Activated T-cell treated with anti-CD3 and anti-CD28 coated beads, Interleukin-2, amount 50 U/mL, for 24 hours (primary cell): Measurements from ENCODE around the gene CALY.

Experiments
- DNase-seq: peaks from one replicate; pipeline ENCODE4 v3.0.0-alpha.2; 2020
- H3K27ac Mint-ChIP-seq: 2 replicates; pipeline ENCODE4 v1.8.0; 2020; ENCODE audit warnings: mild to moderate bottlenecking, mixed read lengths
- H3K27me3 Mint-ChIP-seq: 2 replicates; pipeline ENCODE4 v1.8.0; 2020; ENCODE audit warnings: mixed read lengths
- H3K36me3 Mint-ChIP-seq: 2 replicates; pipeline ENCODE4 v1.8.0; 2020; ENCODE audit warnings: low read depth, mixed read lengths
- H3K4me1 Mint-ChIP-seq: 2 replicates; pipeline ENCODE4 v1.8.0; 2020; ENCODE audit warnings: low read depth, mixed read lengths
- H3K4me3 Mint-ChIP-seq: 2 replicates; pipeline ENCODE4 v1.8.0; 2020; ENCODE audit warnings: mild to moderate bottlenecking, moderate library complexity, mixed read lengths
- H3K9me3 Mint-ChIP-seq: 2 replicates; pipeline ENCODE4 v1.8.0; 2020; ENCODE audit warnings: mixed read lengths

CALY gene

DNA sequence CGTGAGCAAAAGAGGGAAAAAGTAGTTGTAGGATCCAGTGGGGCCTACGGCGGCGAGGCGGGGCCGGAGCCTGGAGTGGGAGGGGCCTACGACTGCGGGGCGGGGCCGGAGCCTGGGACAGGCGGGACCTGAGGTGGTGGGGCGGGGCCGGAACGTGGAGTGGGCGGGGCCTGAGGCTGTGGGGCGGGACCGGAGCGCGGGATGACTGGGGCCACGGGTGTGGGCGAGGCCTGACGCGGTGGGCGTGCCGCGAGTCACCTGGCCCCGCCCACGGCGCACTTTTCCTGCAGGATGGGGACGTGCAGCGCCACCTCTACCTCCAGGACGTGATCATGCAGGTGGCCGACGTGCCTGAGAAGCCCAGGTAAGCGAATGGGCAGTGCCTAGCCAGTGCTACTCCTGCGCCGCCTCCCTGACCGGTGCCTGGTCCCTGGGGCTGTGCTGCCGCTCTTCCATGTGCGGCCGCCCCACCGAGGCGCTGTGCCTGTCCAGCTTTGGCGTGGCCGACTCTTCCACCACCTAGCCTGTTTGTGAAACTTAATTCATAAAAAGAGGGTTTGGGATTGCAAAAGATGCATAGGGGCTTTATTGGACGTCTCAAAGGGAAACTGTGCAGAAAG lies 27.5 kb downstream of the CALY start:
- peaks cover 39% of the 10 kb centered on the region for H3K4me1 Mint-ChIP-seq
- peak overlapping the region; percentile 96 for H3K4me3 Mint-ChIP-seq
- H3K9me3 Mint-ChIP-seq, result no peaks in the 10 kb centered on the region
- H3K27ac Mint-ChIP-seq, result peak overlapping the region; percentile 93
- peak; percentile 97 for DNase-seq
- no peaks in the 10 kb centered on the region for H3K27me3 Mint-ChIP-seq
- peaks cover 63% of the 10 kb centered on the region for H3K36me3 Mint-ChIP-seq

DNA sequence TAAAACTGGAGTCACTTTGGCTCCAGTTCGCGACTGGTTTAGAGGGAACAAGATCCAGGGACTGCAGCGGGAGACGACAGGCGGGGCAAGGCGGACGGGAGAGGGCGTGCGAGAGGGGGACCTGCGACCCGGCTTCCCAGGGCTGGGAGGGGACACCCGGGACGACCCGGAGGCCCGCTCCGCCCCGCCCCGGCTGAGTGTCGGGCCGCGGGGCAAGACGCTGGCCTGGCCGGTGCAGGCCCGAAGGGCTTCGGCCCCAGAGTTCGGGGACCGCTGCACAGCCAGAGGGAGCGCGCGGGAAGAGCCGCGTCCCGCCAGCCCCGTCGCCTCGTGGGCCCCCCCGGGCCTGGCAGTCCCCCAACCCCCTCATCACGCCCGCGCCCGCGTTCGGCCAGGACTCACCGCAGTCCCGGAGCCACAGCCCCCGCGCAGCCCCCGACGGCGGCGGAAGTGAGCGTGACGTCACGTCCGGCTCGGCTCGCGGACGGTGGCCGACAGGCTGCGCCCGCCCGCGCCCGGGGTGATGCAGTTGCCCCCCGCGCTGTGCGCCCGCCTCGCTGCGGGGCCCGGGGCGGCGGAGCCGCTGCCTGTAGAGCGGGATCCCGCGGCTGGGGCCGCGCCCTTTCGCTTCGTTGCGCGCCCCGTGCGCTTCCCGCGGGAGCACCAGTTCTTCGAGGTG lies 28.1 kb downstream of the CALY start, which contains the start of the genes TUBGCP2 and ZNF511:
Gene TUBGCP2 (minus strand): TSS at position 452 of the 679 bp plus-strand sequence. CDS start 5,931 bp downstream, outside the sequence.
Gene ZNF511 (plus strand): TSS at position 494 of the 679 bp plus-strand sequence. CDS start 30 bp downstream, at position 524.
- H3K36me3 Mint-ChIP-seq, result peaks cover 69% of the 10 kb centered on the region
- H3K27ac Mint-ChIP-seq, result peak within 1 kb of the TSS; percentile 98
- H3K9me3 Mint-ChIP-seq, result no peaks in the 10 kb centered on the region
- peak within 1 kb of the TSS; percentile 96 for H3K4me3 Mint-ChIP-seq
- peaks cover 44% of the 10 kb centered on the region for H3K4me1 Mint-ChIP-seq
- no peaks in the 10 kb centered on the region for H3K27me3 Mint-ChIP-seq
- peak; percentile 96 for DNase-seq

- Mint-ChIP-seq H3K9me3 (no peaks in the 10 kb centered on the region), H3K27me3 (no peaks in the 10 kb centered on the region), H3K27ac (peak overlapping the region; percentile 98), H3K4me1 (peaks cover 46% of the 10 kb centered on the region), H3K4me3 (peak overlapping the region; percentile 96), H3K36me3 (peaks cover 69% of the 10 kb centered on the region)
- DNase-seq, result peak; percentile 88
Measured at GRCh38 chr10:133307776-133308420, 28.8 kb downstream of the CALY start.

DNA sequence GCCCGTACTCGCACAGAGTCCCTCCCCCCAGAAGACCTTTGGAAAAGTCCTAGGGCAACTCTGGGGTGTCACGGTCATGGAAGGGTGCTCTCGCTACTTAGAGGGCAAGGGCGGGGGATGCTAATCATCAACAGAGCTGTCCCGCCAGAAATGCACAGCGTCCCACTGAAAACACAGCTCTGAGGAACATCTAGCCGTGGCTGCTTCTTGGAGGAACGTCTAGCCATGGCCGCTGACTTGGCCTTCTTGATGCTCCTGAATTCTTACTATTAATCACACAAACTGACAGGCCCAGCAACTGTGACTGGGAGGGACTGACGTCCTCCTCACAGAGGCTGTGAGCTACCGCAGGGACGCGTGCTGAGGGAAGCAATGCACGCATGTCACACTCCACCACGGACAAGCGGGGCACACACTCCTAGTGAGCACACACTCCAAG lies 29.7 kb downstream of the CALY start:
- Mint-ChIP-seq H3K4me3 (peak overlapping the region; percentile 96), H3K27me3 (no peaks in the 10 kb centered on the region), H3K9me3 (no peaks in the 10 kb centered on the region), H3K36me3 (peaks cover 68% of the 10 kb centered on the region), H3K27ac (peak overlapping the region; percentile 98), H3K4me1 (peaks cover 46% of the 10 kb centered on the region)
- no peak for DNase-seq

DNA sequence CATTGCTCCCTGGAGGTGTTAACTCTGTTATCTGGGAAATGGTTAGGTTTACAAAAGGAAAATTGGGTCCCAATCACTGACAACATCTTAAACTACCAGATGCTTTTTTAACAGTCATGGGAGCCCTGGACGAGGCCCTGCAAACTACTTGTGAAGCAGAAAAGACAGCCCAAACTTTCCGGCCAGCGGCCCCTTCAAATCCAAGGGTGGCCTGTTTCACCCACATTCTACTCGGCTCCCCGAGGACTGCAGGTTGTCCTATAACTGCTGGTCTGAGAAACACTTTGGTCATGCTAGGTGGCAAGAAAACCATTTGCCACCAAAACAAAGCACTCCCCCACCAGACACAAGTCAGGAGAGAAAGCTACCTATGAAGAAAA lies 30.6 kb downstream of the CALY start:
- Mint-ChIP-seq H3K9me3 (no peaks in the 10 kb centered on the region), H3K27me3 (no peaks in the 10 kb centered on the region), H3K27ac (peak overlapping the region; percentile 11), H3K4me1 (peaks cover 46% of the 10 kb centered on the region), H3K36me3 (peaks cover 64% of the 10 kb centered on the region), H3K4me3 (no peak overlapping the region)
- no peak for DNase-seq

- Mint-ChIP-seq H3K27me3 (no peaks in the 10 kb centered on the region), H3K9me3 (no peaks in the 10 kb centered on the region), H3K4me3 (no peak overlapping the region), H3K36me3 (peaks cover 74% of the 10 kb centered on the region), H3K27ac (no peak overlapping the region), H3K4me1 (peaks cover 37% of the 10 kb centered on the region)
- no peak for DNase-seq
Measured at GRCh38 chr10:133303206-133303605, 33.5 kb downstream of the CALY start.

DNA sequence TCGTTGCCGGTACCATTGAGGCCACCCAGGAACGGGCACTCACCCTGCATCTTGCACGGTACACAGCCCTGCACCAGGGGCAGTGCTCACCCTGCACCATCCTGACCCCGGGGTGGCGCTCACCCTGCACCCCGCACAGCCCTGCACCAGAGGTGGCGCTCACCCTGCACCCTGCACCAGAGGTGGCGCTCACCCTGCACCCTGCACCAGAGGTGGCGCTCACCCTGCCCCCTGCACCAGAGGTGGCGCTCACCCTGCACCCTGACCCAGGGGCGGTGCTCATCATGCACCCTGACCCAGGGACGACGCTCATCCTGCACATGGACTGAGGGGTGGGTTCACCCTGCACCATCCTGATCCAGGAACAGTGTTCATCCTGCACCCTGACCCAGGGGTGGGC lies 34.5 kb downstream of the CALY start:
- H3K4me3 Mint-ChIP-seq, result no peak overlapping the region
- peaks cover 77% of the 10 kb centered on the region for H3K36me3 Mint-ChIP-seq
- no peaks in the 10 kb centered on the region for H3K27me3 Mint-ChIP-seq
- peaks cover 30% of the 10 kb centered on the region for H3K4me1 Mint-ChIP-seq
- no peaks in the 10 kb centered on the region for H3K9me3 Mint-ChIP-seq
- DNase-seq, result no peak
- no peak overlapping the region for H3K27ac Mint-ChIP-seq

DNA sequence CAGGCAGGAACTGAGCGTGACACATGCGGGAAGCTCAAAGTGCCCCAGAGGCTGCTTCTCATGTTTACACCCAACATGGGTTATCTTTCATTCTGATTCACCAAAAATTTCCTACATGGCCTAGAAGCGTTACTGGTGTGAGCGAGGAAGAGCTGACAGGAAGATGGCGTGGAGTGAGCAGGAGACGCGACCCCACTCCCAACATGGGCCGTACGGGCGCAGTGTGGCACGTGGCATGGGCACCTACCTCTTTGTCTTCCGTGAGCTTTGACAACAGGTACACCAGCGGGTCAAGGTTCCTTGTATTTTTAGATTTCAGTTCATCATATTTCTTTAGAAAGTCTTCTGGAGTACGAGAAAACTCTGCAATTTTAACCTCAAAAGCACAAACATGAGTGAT lies 37.0 kb downstream of the CALY start:
- DNase-seq, result no peak
- Mint-ChIP-seq H3K27me3 (no peaks in the 10 kb centered on the region), H3K4me1 (peaks cover 10% of the 10 kb centered on the region), H3K9me3 (no peaks in the 10 kb centered on the region), H3K36me3 (peaks cover 86% of the 10 kb centered on the region), H3K4me3 (no peak overlapping the region), H3K27ac (no peak overlapping the region)

DNA sequence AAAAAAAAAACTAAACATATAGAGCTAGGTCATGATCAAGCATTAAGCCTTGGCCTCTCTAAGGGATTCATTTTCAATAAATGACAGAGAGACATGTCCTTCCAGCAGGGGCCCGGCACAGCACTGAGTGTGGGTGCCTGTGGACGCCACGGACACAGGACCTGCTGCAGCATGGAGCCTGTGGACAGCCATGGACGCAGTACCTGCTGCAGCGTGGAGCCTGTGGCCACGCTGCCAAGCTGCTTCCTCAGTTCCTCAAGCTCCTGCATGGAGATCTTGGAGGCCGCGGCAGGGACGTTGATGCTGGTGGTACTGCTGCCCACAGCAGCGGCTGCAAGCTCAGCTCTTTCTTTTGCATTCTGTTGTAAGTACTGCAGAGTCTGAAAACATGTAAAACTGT lies 37.5 kb downstream of the CALY start:
- no peak overlapping the region for H3K27ac Mint-ChIP-seq
- no peak overlapping the region for H3K4me3 Mint-ChIP-seq
- no peak for DNase-seq
- peaks cover 8% of the 10 kb centered on the region for H3K4me1 Mint-ChIP-seq
- H3K27me3 Mint-ChIP-seq, result no peaks in the 10 kb centered on the region
- peaks cover 88% of the 10 kb centered on the region for H3K36me3 Mint-ChIP-seq
- no peaks in the 10 kb centered on the region for H3K9me3 Mint-ChIP-seq

- H3K9me3 Mint-ChIP-seq, result no peaks in the 10 kb centered on the region
- no peak overlapping the region for H3K27ac Mint-ChIP-seq
- peaks cover 88% of the 10 kb centered on the region for H3K36me3 Mint-ChIP-seq
- no peak overlapping the region for H3K4me3 Mint-ChIP-seq
- no peak for DNase-seq
- no peaks in the 10 kb centered on the region for H3K27me3 Mint-ChIP-seq
- peaks cover 6% of the 10 kb centered on the region for H3K4me1 Mint-ChIP-seq
Measured at GRCh38 chr10:133298466-133298865, 38.2 kb downstream of the CALY start.

DNA sequence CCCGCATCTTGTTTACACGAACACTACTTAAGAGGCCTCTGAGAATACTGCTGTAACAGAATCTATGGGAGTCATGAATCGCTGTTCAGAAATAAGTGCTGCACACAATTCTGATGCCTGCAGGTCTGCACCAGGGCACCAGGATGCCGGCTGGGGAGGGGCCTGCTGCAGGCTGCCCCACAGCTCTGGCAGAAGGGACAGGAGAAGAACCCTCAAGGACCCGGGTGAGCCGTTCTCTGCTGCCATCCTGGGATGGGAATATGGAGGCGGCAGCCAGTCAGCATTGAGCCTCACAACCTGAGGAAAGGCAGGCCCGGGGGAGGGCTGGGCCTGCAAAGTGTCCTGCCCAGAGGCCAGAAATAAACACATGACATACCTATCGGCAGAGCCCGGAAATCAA lies 39.2 kb downstream of the CALY start:
- Mint-ChIP-seq H3K4me1 (peaks cover 13% of the 10 kb centered on the region), H3K9me3 (no peaks in the 10 kb centered on the region), H3K36me3 (peaks cover 93% of the 10 kb centered on the region)

GRCh38 chr10:133295426-133296320 lies 41.0 kb downstream of the CALY start:
- Mint-ChIP-seq H3K4me1 (peaks cover 13% of the 10 kb centered on the region), H3K27me3 (no peaks in the 10 kb centered on the region), H3K36me3 (peaks cover 86% of the 10 kb centered on the region), H3K9me3 (no peaks in the 10 kb centered on the region), H3K4me3 (no peak overlapping the region), H3K27ac (no peak overlapping the region)
- DNase-seq, result no peak

More for the DNA sequence above, 39.2 kb downstream of the CALY start:
- H3K4me3 Mint-ChIP-seq, result no peak overlapping the region
- H3K27me3 Mint-ChIP-seq, result no peaks in the 10 kb centered on the region
- no peak overlapping the region for H3K27ac Mint-ChIP-seq
- no peak for DNase-seq

DNA sequence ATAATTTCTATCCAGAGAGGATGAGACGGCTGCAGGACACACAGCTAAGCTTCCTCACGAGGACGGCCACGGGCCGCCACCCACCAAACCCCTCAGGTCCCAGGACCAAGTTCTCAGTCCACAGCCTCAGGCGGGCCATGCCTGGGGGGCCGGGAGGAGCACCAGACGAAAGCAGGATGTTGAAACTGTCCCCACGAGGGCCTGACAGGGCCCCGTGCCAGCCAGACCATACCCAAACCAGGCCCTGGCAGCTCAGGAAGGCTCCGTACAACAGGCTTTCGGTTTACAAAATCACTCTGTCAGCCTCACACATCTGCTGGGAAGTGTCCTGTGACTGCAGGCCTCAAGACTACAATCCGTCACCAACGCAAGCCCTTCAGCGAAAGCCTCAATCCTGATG lies 42.5 kb downstream of the CALY start:
- peaks cover 84% of the 10 kb centered on the region for H3K36me3 Mint-ChIP-seq
- DNase-seq, result no peak
- no peak overlapping the region for H3K4me3 Mint-ChIP-seq
- no peaks in the 10 kb centered on the region for H3K9me3 Mint-ChIP-seq
- no peaks in the 10 kb centered on the region for H3K27me3 Mint-ChIP-seq
- no peak overlapping the region for H3K27ac Mint-ChIP-seq
- peaks cover 13% of the 10 kb centered on the region for H3K4me1 Mint-ChIP-seq

- peaks cover 13% of the 10 kb centered on the region for H3K4me1 Mint-ChIP-seq
- peaks cover 84% of the 10 kb centered on the region for H3K36me3 Mint-ChIP-seq
- no peak overlapping the region for H3K27ac Mint-ChIP-seq
- DNase-seq, result no peak
- H3K27me3 Mint-ChIP-seq, result no peaks in the 10 kb centered on the region
- H3K4me3 Mint-ChIP-seq, result no peak overlapping the region
- H3K9me3 Mint-ChIP-seq, result no peaks in the 10 kb centered on the region
Measured at GRCh38 chr10:133293810-133294119, 42.9 kb downstream of the CALY start.
